Stimulated activated CD4-positive, alpha-beta T cell treated with anti-CD3 and anti-CD28 coated beads, Interleukin-15, amount 100 ng/mL, for 1 hour (primary cell): Measurements from ENCODE around the gene ARL13A.
"Not testable (repeated sequence)": the region's sequence is repeated elsewhere in the genome, so short reads cannot be mapped to it uniquely, and the experiment has no call there.

ENCODE experiments used
- DNase-seq, 2 donors: peaks; one replicate each; pipeline ENCODE4 v3.0.0-alpha.2; 2020; ENCODE audit warnings: low read depth in 1 of 2, low spot score in 1 of 2

ARL13A gene

GRCh38 chrX:100969408-100969807 is at the start of gene ARL13A:
Gene ARL13A, plus strand, starts transcription at chrX:100969708. Its CDS starts 3,982 bp downstream, at chrX:100973690.
- no peak for DNase-seq

GRCh38 chrX:100924375-100924774 is 45.1 kb upstream of the ARL13A start:
- no peak for DNase-seq

GRCh38 chrX:100926453-100926852 is 43.1 kb upstream of the ARL13A start:
- DNase-seq, result no peak

GRCh38 chrX:100928660-100929613 is 40.6 kb upstream of the ARL13A start, which contains the start of gene XKRX:
Gene XKRX, minus strand, starts transcription at chrX:100928917. Its CDS starts 613 bp downstream, at chrX:100928304.
- peak in 1 of 2 donors; percentile 3 for DNase-seq

- DNase-seq, result no peak
Measured at GRCh38 chrX:100931218-100931924, 38.1 kb upstream of the ARL13A start.

GRCh38 chrX:100931925-100932285 is 37.6 kb upstream of the ARL13A start:
- DNase-seq, result no peak

GRCh38 chrX:100935767-100936166 is 33.7 kb upstream of the ARL13A start:
- no peak for DNase-seq

GRCh38 chrX:100939333-100939732 is 30.2 kb upstream of the ARL13A start:
- no peak for DNase-seq

GRCh38 chrX:100944601-100945000 is 24.9 kb upstream of the ARL13A start:
- DNase-seq, result no peak

- DNase-seq, result no peak
Measured at GRCh38 chrX:100946299-100946927, 23.1 kb upstream of the ARL13A start.

- DNase-seq, result no peak
Measured at GRCh38 chrX:100948557-100948956, 21.0 kb upstream of the ARL13A start.

- no peak for DNase-seq
Measured at GRCh38 chrX:100962811-100963210, 6.7 kb upstream of the ARL13A start.

- DNase-seq, result no peak
Measured at GRCh38 chrX:100964362-100964761, 5.1 kb upstream of the ARL13A start.

- DNase-seq, result no peak
Measured at GRCh38 chrX:100969936-100970335, 428 bp downstream of the ARL13A start.

- DNase-seq, result no peak
Measured at GRCh38 chrX:100973411-100973810, 3.9 kb downstream of the ARL13A start.

GRCh38 chrX:100975212-100975611 is 5.7 kb downstream of the ARL13A start:
- DNase-seq, result no peak

- no peak for DNase-seq
Measured at GRCh38 chrX:100976211-100976610, 6.7 kb downstream of the ARL13A start.

GRCh38 chrX:100979881-100980607 is 10.5 kb downstream of the ARL13A start:
- no peak for DNase-seq

- no peak for DNase-seq
Measured at GRCh38 chrX:100980608-100981497, 11.3 kb downstream of the ARL13A start.

GRCh38 chrX:100981498-100981845 is 12.0 kb downstream of the ARL13A start:
- not testable (repeated sequence) for DNase-seq
